Measurements from ENCODE around the gene ELOVL1. TPM values are rescaled to one million over a fixed set of nuclear protein-coding genes. Genes with fewer than 3 reads are reported as not detected.

Gene ELOVL1
- total RNA-seq, 4 donors from 2014 or later: 26.3 to 65.0 (median 41.0) TPM

DNA sequence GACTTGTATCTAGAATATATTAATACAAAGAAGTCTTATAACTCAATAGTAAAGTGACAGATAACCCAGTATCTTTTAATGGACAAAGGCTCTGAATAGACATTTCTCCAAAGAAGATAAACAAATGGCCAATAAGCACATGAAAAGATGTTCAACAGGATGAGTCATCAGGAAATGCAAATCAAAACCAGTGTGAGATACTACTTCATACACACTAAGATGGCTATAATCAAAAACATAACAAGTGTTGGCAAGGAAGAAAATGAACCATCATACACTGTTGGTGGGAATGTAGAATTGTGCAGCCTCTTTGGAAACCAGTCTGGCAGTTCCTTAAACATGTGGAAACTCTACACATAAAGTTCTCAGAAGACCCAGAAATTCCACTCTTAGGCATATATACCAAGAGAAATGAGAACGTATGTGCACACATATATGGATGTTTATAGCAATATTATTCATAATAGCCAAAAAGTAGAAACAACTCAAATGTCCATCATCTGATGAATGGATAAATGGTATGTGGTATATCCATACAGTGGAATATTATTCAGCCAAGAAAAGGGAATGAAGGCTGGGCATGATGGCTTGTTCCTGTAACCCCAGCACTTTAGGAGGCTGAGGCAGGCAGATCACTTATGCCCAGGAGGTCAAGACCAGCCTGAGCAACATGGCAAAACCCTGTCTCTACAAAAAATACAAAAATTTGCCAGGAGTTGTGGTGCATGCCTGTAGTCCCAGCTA lies 40.1 kb downstream of the ELOVL1 start:
- H3K27me3 ChIP-seq: no peaks in the 10 kb centered on the region
- ATAC-seq: no peak
- no peak overlapping the region for H3K27ac ChIP-seq
- TF ChIP-seq POLR2AphosphoS5 (IDR thresholded peaks at IDR 0.05): no peak
- TF ChIP-seq POLR2A (IDR thresholded peaks at IDR 0.05): no peak
- TF ChIP-seq, protein P1, sequence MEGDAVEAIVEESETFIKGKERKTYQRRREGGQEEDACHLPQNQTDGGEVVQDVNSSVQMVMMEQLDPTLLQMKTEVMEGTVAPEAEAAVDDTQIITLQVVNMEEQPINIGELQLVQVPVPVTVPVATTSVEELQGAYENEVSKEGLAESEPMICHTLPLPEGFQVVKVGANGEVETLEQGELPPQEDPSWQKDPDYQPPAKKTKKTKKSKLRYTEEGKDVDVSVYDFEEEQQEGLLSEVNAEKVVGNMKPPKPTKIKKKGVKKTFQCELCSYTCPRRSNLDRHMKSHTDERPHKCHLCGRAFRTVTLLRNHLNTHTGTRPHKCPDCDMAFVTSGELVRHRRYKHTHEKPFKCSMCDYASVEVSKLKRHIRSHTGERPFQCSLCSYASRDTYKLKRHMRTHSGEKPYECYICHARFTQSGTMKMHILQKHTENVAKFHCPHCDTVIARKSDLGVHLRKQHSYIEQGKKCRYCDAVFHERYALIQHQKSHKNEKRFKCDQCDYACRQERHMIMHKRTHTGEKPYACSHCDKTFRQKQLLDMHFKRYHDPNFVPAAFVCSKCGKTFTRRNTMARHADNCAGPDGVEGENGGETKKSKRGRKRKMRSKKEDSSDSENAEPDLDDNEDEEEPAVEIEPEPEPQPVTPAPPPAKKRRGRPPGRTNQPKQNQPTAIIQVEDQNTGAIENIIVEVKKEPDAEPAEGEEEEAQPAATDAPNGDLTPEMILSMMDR (IDR thresholded peaks at IDR 0.05): no peak
- TF ChIP-seq EP300 (IDR thresholded peaks at IDR 0.05): no peak
- peaks cover 0 to 8% (median 3%) of the 10 kb centered on the region in 3 donors for H3K4me1 ChIP-seq
- peaks cover 0 to 28% (median 0%) of the 10 kb centered on the region in 3 donors for H3K9me3 ChIP-seq
- WGBS, 2 donors (ENCODE audit: low coverage in 1 of 2): 71 to 89% methylated on average over 1 of the region's 1 CpG
- no peaks in the 10 kb centered on the region for H3K36me3 ChIP-seq
- H3K4me3 ChIP-seq: no peak overlapping the region

DNA sequence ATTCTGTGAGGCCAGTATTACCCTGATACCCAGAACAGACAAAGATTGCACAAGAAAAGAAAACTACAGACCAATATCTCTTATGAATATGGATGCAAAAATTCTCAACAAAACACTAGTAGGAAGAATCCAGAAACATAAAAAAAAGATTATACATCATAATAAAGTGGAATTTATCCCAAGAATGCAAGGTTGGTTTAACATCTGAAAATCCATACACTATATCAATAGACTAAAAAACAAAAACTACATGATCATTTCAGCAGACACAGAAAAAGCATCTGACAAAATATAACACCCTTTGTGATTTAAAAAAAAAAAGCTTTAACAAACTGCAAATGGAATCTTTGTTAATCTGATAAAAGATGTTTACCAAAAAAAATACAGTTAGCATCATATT lies 42.4 kb downstream of the ELOVL1 start:
- no peaks in the 10 kb centered on the region for H3K27me3 ChIP-seq
- TF ChIP-seq POLR2A (IDR thresholded peaks at IDR 0.05) (no peak), POLR2AphosphoS5 (IDR thresholded peaks at IDR 0.05) (no peak), EP300 (IDR thresholded peaks at IDR 0.05) (no peak)
- TF ChIP-seq, protein P1 (IDR thresholded peaks at IDR 0.05): no peak
- no peaks in the 10 kb centered on the region for H3K36me3 ChIP-seq
- no peak overlapping the region for H3K4me3 ChIP-seq
- H3K9me3 ChIP-seq: peaks cover 0 to 28% (median 0%) of the 10 kb centered on the region in 3 donors
- H3K4me1 ChIP-seq: peaks cover 0 to 8% (median 2%) of the 10 kb centered on the region in 3 donors
- no peak for ATAC-seq
- no peak overlapping the region for H3K27ac ChIP-seq

- Histone ChIP-seq H3K36me3 (no peaks in the 10 kb centered on the region), H3K27ac (no peak overlapping the region), H3K27me3 (no peaks in the 10 kb centered on the region), H3K9me3 (peaks cover 0 to 28% (median 0%) of the 10 kb centered on the region in 3 donors), H3K4me1 (peaks cover 0 to 2% (median 0%) of the 10 kb centered on the region in 3 donors), H3K4me3 (no peak overlapping the region)
- no peak for TF ChIP-seq POLR2A (IDR thresholded peaks at IDR 0.05)
- TF ChIP-seq POLR2AphosphoS5 (IDR thresholded peaks at IDR 0.05): no peak
- 80 to 83% methylated on average over 1 of the region's 1 CpG for WGBS, 2 donors (ENCODE audit: low coverage in 1 of 2)
- no peak for ATAC-seq
Measured at GRCh38 chr1:43324810-43325209, 43.0 kb downstream of the ELOVL1 start.

DNA sequence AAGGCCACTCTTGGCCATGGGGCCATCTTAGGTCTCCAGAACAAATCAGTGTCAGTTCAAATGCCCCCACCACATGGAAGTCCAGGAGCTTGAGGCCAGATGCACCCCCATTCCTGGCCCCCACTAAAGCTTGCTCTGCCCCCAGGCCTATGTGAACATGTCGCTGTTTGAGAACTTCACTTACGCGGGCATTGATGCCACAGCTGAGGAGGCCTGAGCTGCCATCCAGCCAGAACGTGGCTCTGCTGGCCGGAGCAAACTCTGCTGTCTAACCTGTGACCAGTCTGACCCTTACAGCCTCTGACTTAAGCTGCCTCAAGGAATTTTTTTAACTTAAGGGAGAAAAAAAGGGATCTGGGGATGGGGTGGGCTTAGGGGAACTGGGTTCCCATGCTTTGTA lies 45.3 kb downstream of the ELOVL1 start:
- Histone ChIP-seq H3K27ac (no peak overlapping the region), H3K9me3 (peaks cover 0 to 21% (median 0%) of the 10 kb centered on the region in 3 donors), H3K36me3 (no peaks in the 10 kb centered on the region), H3K27me3 (no peaks in the 10 kb centered on the region), H3K4me1 (no peaks in the 10 kb centered on the region), H3K4me3 (no peak overlapping the region)
- ATAC-seq: no peak
- WGBS, 2 donors (ENCODE audit: low coverage in 1 of 2): 78% methylated on average over 3 of the region's 5 CpGs; no CpG with 5 or more reads in 1 of the 2 donors
- no peak for TF ChIP-seq EP300 (IDR thresholded peaks at IDR 0.05)
- TF ChIP-seq POLR2A (IDR thresholded peaks at IDR 0.05): no peak
- no peak for TF ChIP-seq POLR2AphosphoS5 (IDR thresholded peaks at IDR 0.05)
- TF ChIP-seq, protein P1 (IDR thresholded peaks at IDR 0.05): no peak

DNA sequence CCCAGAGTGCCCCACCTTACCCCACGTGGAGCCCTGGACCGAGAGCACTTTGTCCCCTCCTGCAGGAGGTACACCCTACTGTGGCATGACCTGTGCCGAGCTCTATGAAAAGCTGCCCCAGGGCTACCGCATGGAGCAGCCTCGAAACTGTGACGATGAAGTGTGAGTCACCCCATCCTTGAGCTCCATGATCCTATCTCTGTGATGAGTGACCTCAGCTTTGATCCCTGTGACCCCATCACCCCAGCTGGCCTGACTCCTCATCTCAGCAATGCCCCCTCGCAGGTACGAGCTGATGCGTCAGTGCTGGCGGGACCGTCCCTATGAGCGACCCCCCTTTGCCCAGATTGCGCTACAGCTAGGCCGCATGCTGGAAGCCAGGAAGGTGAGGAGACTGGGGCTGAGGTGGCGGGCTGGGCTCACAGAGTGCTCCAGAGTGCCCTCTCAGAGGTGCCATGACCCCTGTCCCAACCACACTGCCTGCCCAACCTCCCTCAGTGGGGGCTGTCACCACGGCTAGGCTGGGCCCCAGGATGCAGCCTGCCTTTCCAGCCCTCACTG lies 46.4 kb downstream of the ELOVL1 start:
- no peak overlapping the region for H3K27ac ChIP-seq
- no peaks in the 10 kb centered on the region for H3K36me3 ChIP-seq
- no peaks in the 10 kb centered on the region for H3K27me3 ChIP-seq
- TF ChIP-seq, protein P1 (IDR thresholded peaks at IDR 0.05): no peak
- TF ChIP-seq POLR2A (IDR thresholded peaks at IDR 0.05) (no peak), EP300 (IDR thresholded peaks at IDR 0.05) (no peak), POLR2AphosphoS5 (IDR thresholded peaks at IDR 0.05) (no peak)
- H3K9me3 ChIP-seq: peaks cover 0 to 21% (median 0%) of the 10 kb centered on the region in 3 donors
- H3K4me1 ChIP-seq: no peaks in the 10 kb centered on the region
- H3K4me3 ChIP-seq: no peak overlapping the region
- no peak for ATAC-seq
- 90% methylated on average over 2 of the region's 16 CpGs; no CpG with 5 or more reads in 1 of the 2 donors for WGBS, 2 donors (ENCODE audit: low coverage in 1 of 2)

Measured in gastroesophageal sphincter (tissue), 4 donors.